B cell (primary cell): Measurements from ENCODE around the gene MFN1. TPM values are rescaled to one million over a fixed set of nuclear protein-coding genes. Genes with fewer than 3 reads are reported as not detected.

Experiments
- ATAC-seq: fragments of 200-7000 bp; cut with Tn5 transposase; one replicate; pipeline ENCODE4 v1.10.0; 2021; ENCODE audit warnings: low read depth, mild to moderate bottlenecking, moderate number of reproducible peaks, moderate library complexity
- CTCF ChIA-PET: fragments of 350-600 bp; sonication (Branson Sonifier 250); formaldehyde crosslinking; loops from one replicate; lab custom pipeline; 2021; ENCODE audit warnings: antibody characterized with exemption, inconsistent platforms; lab: Charles Lee
- POLR2A ChIA-PET: fragments of 350-600 bp; sonication (Branson Sonifier 250); formaldehyde crosslinking; loops from one replicate; lab custom pipeline; 2021; ENCODE audit warnings: antibody characterized with exemption; lab: Charles Lee
- DNase-seq: peaks from one replicate; pipeline ENCODE4 v3.0.0; 2013
- H2AFZ ChIP-seq: 2 replicates; pipeline ENCODE4 v1.6.1; 2012; ENCODE audit warnings: mild to moderate bottlenecking, low read depth, low read length; ENCODE audit not compliant: insufficient read depth, poor library complexity, severe bottlenecking
- H3K27ac ChIP-seq, 2 donors: 1 replicate in 1 of 2; 2 replicates in 1 of 2; pipeline ENCODE4 v1.5.1; 2012 to 2013; ENCODE audit warnings: low read length in 2 of 2, mild to moderate bottlenecking in 2 of 2, moderate library complexity in 1 of 2
- H3K27me3 ChIP-seq, 4 experiments: fragments of 200-600 bp in 1 of 4; sonication (generic) in 1 of 4; replicated peaks in 1 of 4; 1 replicate in 2 of 4; 2 replicates in 2 of 4; pipeline versions ENCODE4 v1.6.1 to v1.7.0; 2013 to 2016; ENCODE audit warnings: low read length in 3 of 4, mild to moderate bottlenecking in 2 of 4, mixed read lengths in 1 of 4, moderate library complexity in 1 of 4; ENCODE audit not compliant: insufficient read depth in 4 of 4, control insufficient read depth in 3 of 4; ENCODE audit errors: control extremely low read depth in 1 of 4
- H3K36me3 ChIP-seq, 2 experiments: replicated peaks in 1 of 2; 1 replicate in 1 of 2; 2 replicates in 1 of 2; pipeline versions ENCODE4 v1.6.1 to v1.7.1; 2013; ENCODE audit warnings: low read length in 1 of 2; ENCODE audit not compliant: insufficient read depth in 2 of 2, control insufficient read depth in 1 of 2; ENCODE audit errors: control extremely low read depth in 1 of 2, extremely low read depth in 1 of 2
- H3K4me1 ChIP-seq, 2 donors: fragments of 200-600 bp in 1 of 2; sonication (generic) in 1 of 2; 1 replicate in 1 of 2; 2 replicates in 1 of 2; pipeline versions ENCODE4 v1.5.1 to v1.6.1; 2013 to 2017; ENCODE audit warnings: low read length in 2 of 2; ENCODE audit not compliant: control insufficient read depth in 2 of 2, insufficient read depth in 2 of 2
- H3K4me2 ChIP-seq: replicated peaks from 2 replicates; pipeline ENCODE3; 2012; ENCODE audit warnings: mild to moderate bottlenecking, low read depth, low read length; ENCODE audit not compliant: poor library complexity, severe bottlenecking
- H3K4me3 ChIP-seq, 5 experiments: fragments of 200-600 bp in 1 of 5; sonication (generic) in 1 of 5; 1 replicate in 3 of 5; 2 replicates in 2 of 5; pipeline versions ENCODE4 v1.5.1 to v1.7.0; 2011 to 2016; ENCODE audit warnings: low read length in 4 of 5, mild to moderate bottlenecking in 4 of 5, low read depth in 2 of 5, control low read depth in 1 of 5, moderate library complexity in 1 of 5; ENCODE audit not compliant: insufficient read depth in 1 of 5; ENCODE audit errors: control extremely low read depth in 1 of 5, extremely low read depth in 1 of 5
- H3K79me2 ChIP-seq: fragments of 200-600 bp; sonication (generic); one replicate; pipeline ENCODE4 v1.6.0; 2016; ENCODE audit warnings: low read length; ENCODE audit not compliant: control insufficient read depth, insufficient read depth
- H3K9ac ChIP-seq: fragments of 200-600 bp; sonication (generic); 2 replicates; pipeline ENCODE4 v1.6.1; 2017; ENCODE audit warnings: mild to moderate bottlenecking, low read length, moderate library complexity
- H3K9me3 ChIP-seq, 3 donors: one replicate each; pipeline versions ENCODE4 v1.6.1 to v1.7.1; 2013; ENCODE audit warnings: low read length in 2 of 3; ENCODE audit not compliant: control insufficient read depth in 2 of 3, insufficient read depth in 1 of 3; ENCODE audit errors: control extremely low read depth in 1 of 3
- H4K20me1 ChIP-seq: 2 replicates; pipeline ENCODE4 v1.6.0; 2012; ENCODE audit warnings: mild to moderate bottlenecking, low read length; ENCODE audit not compliant: insufficient read depth, control insufficient read depth, poor library complexity, severe bottlenecking
- H3K27ac Mint-ChIP-seq: one replicate; pipeline ENCODE4 v1.8.0; 2021; ENCODE audit warnings: mixed read lengths
- H3K27me3 Mint-ChIP-seq: one replicate; pipeline ENCODE4 v1.8.0; 2021; ENCODE audit warnings: mixed read lengths
- H3K4me1 Mint-ChIP-seq: one replicate; pipeline ENCODE4 v1.8.0; 2021; ENCODE audit warnings: mixed read lengths
- H3K4me3 Mint-ChIP-seq: one replicate; pipeline ENCODE4 v1.8.0; 2021; ENCODE audit warnings: mixed read lengths
- H3K9me3 Mint-ChIP-seq: one replicate; pipeline ENCODE4 v1.8.0; 2022; ENCODE audit warnings: mixed read lengths; ENCODE audit not compliant: insufficient read depth
- EZH2 ChIP-seq: IDR thresholded peaks from 2 replicates; pipeline ENCODE4 v1.6.1; 2012; ENCODE audit warnings: borderline replicate concordance, low read depth, mild to moderate bottlenecking, moderate library complexity, low read length; ENCODE audit not compliant: insufficient read depth, poor library complexity, severe bottlenecking
- WGBS: methylation state at CpG from one replicate; pipeline ENCODE4 v1.1.5; 2013; ENCODE audit warnings: missing lambda C conversion rate; ENCODE audit not compliant: insufficient coverage; 5-methylcytosine and 5-hydroxymethylcytosine counted together
- intact Hi-C: fragments of 100-400 bp; cut with micrococcal nuclease; formaldehyde crosslinking; loops from one replicate; pipeline ENCODE4 v1.10.0; 2022
- polyA plus RNA-seq: library from polyadenylated mRNA; depleted of rRNA; stranded (reverse); fragments of >200 nt; gene quantifications from 2 replicates; pipeline ENCODE4 v1.2.3, GENCODE V29; 2012
- total RNA-seq, 2 donors: library from RNA; stranded (reverse); fragments of 120-200 nt in 1 of 2; gene quantifications; 1 replicate in 1 of 2; 2 replicates in 1 of 2; pipeline versions ENCODE4 v1.2.3 to v1.2.4, GENCODE V29; 2013 to 2022
- TF ChIP-seq, protein P1 (sequence below): fragments of 200-600 bp; IDR thresholded peaks from one replicate; pipeline ENCODE4 v1.8.0; 2022; ENCODE audit warnings: antibody characterized with exemption, mild to moderate bottlenecking

Gene MFN1
- total and polyA plus RNA-seq, 2 donors (not counting 1 experiment from before 2014, with no cell fraction given), result 26.0 to 108 TPM

- POLR2A ChIA-PET, result no interaction called here
- no CpG with 5 or more reads among the region's 6 CpGs for WGBS
- no peaks in the 10 kb centered on the region for H3K27me3 Mint-ChIP-seq
- Histone ChIP-seq H3K27ac (no peak overlapping the region), H3K4me3 (no peak overlapping the region), H3K4me1 (no peaks in the 10 kb centered on the region), H4K20me1 (no peaks in the 10 kb centered on the region), H3K27me3 (no peaks in the 10 kb centered on the region), H3K79me2 (no peaks in the 10 kb centered on the region), H3K36me3 (peaks cover 11 to 55% of the 10 kb centered on the region in 2 experiments), H3K9ac (no peak overlapping the region), H2AFZ (no peak overlapping the region), H3K9me3 (no peaks in the 10 kb centered on the region), H3K4me2 (no peak overlapping the region)
- TF ChIP-seq, protein P1, sequence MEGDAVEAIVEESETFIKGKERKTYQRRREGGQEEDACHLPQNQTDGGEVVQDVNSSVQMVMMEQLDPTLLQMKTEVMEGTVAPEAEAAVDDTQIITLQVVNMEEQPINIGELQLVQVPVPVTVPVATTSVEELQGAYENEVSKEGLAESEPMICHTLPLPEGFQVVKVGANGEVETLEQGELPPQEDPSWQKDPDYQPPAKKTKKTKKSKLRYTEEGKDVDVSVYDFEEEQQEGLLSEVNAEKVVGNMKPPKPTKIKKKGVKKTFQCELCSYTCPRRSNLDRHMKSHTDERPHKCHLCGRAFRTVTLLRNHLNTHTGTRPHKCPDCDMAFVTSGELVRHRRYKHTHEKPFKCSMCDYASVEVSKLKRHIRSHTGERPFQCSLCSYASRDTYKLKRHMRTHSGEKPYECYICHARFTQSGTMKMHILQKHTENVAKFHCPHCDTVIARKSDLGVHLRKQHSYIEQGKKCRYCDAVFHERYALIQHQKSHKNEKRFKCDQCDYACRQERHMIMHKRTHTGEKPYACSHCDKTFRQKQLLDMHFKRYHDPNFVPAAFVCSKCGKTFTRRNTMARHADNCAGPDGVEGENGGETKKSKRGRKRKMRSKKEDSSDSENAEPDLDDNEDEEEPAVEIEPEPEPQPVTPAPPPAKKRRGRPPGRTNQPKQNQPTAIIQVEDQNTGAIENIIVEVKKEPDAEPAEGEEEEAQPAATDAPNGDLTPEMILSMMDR, result no peak
- no peak overlapping the region for H3K4me3 Mint-ChIP-seq
- no peaks in the 10 kb centered on the region for H3K9me3 Mint-ChIP-seq
- intact Hi-C loops, result no loop called here
- H3K4me1 Mint-ChIP-seq, result no peaks in the 10 kb centered on the region
- DNase-seq, result no peak
- no peak for ATAC-seq
- H3K27ac Mint-ChIP-seq, result no peak overlapping the region
- CTCF ChIA-PET, result no interaction called here
Measured at GRCh38 chr3:179373938-179374337, 26.4 kb downstream of the MFN1 start.

DNA sequence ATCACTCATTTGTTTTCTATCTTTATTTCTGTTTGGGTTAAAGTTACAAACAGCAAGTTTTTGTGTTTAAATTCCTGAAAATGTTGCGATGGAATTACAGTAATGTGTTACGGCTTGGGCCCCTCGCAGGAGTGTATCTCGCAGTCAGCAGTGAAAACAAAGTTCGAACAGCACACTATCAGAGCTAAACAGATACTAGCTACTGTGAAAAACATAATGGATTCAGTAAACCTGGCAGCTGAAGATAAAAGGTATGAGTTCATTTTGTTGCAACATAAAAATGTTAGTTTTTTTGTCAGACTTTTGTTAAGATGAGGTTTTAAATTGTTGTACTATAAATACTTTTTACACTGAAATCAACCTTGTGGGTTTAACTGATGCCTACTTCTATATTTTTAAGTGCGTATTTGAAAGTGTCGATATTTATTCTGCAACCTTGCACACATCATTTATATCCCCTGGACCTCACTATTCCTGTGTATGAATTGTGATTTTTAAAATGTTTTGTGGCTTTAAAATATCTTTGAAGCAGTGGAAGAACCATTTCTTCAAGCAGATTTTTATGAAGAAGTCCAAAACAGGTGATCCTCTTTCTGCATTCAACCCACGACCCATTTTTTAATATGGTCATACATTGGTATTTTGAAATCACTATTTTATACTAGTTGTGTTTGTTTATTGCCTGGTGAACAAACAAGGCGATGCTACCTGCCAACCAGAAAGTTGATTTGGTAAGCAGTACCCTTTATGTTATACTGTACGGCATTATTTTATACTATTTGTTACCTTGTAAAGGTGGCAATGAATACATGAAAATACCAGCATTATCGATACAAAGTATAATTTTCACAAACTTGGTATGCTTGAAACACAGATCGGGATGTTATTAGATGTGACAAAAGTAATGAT is 27.8 kb downstream of the MFN1 start:
- Histone ChIP-seq H3K4me1 (no peaks in the 10 kb centered on the region), H3K9ac (no peak overlapping the region), H3K4me2 (no peak overlapping the region), H3K27me3 (no peaks in the 10 kb centered on the region), H4K20me1 (no peaks in the 10 kb centered on the region), H3K36me3 (peaks cover 9 to 52% of the 10 kb centered on the region in 2 experiments), H2AFZ (no peak overlapping the region), H3K9me3 (no peaks in the 10 kb centered on the region), H3K79me2 (no peaks in the 10 kb centered on the region), H3K27ac (no peak overlapping the region), H3K4me3 (no peak overlapping the region)
- ChIA-PET POLR2A (no interaction called here), CTCF (no interaction called here)
- WGBS, result 91% methylated on average over 5 of the region's 12 CpGs
- H3K27ac Mint-ChIP-seq, result no peak overlapping the region
- H3K4me3 Mint-ChIP-seq, result no peak overlapping the region
- H3K4me1 Mint-ChIP-seq, result no peaks in the 10 kb centered on the region
- no peaks in the 10 kb centered on the region for H3K27me3 Mint-ChIP-seq
- no peak for TF ChIP-seq EZH2
- TF ChIP-seq, protein P1, result no peak
- intact Hi-C loops, result no loop called here
- DNase-seq (no peak), ATAC-seq (no peak)
- H3K9me3 Mint-ChIP-seq, result no peaks in the 10 kb centered on the region
